Activated CD4-positive, alpha-beta T cell treated with anti-CD3 and anti-CD28 coated beads, Interleukin-2, amount 10 ng/mL, durations not matched to agents 24 days and 14 days (primary cell): Measurements from ENCODE around the gene SUN1. TPM values are rescaled to one million over a fixed set of nuclear protein-coding genes. Genes with fewer than 3 reads are reported as not detected.
A peak's percentile ranks its signal among the peaks of the same experiment; 100 is the strongest.
"Not testable (repeated sequence)": the region's sequence is repeated elsewhere in the genome, so short reads cannot be mapped to it uniquely, and the experiment has no call there.

ENCODE experiments used
- DNase-seq: peaks from one replicate; pipeline ENCODE4 v3.0.0; 2022
- H3K27ac Mint-ChIP-seq: one replicate; pipeline ENCODE4 v1.8.0; 2022; ENCODE audit warnings: mild to moderate bottlenecking, mixed read lengths
- H3K27me3 Mint-ChIP-seq: one replicate; pipeline ENCODE4 v1.8.0; 2022; ENCODE audit warnings: mixed read lengths
- H3K36me3 Mint-ChIP-seq: one replicate; pipeline ENCODE4 v1.8.0; 2022; ENCODE audit warnings: low read depth, mild to moderate bottlenecking, mixed read lengths
- H3K4me1 Mint-ChIP-seq: one replicate; pipeline ENCODE4 v1.8.0; 2021; ENCODE audit warnings: mixed read lengths
- H3K4me3 Mint-ChIP-seq: one replicate; pipeline ENCODE4 v1.8.0; 2022; ENCODE audit warnings: mild to moderate bottlenecking, moderate library complexity, mixed read lengths
- H3K9me3 Mint-ChIP-seq: one replicate; pipeline ENCODE4 v1.8.0; 2021; ENCODE audit warnings: mixed read lengths
- intact Hi-C: fragments of 100-400 bp; cut with micrococcal nuclease; formaldehyde crosslinking; loops from one replicate; pipeline ENCODE4 v1.15.1; 2023
- total RNA-seq: library from RNA; stranded (reverse); gene quantifications from 2 replicates; pipeline ENCODE4 v1.2.3, GENCODE V29; 2022

The SUN1 gene
- total RNA-seq, 1 donor from 2014 or later, result 90.3 TPM

- H3K36me3 Mint-ChIP-seq, result peaks cover 51% of the 10 kb centered on the region
- no peaks in the 10 kb centered on the region for H3K27me3 Mint-ChIP-seq
- H3K4me1 Mint-ChIP-seq, result peaks cover 6% of the 10 kb centered on the region
- no peak for DNase-seq
- intact Hi-C loops, result no loop called here
- H3K27ac Mint-ChIP-seq, result no peak overlapping the region
- no peaks in the 10 kb centered on the region for H3K9me3 Mint-ChIP-seq
- no peak overlapping the region for H3K4me3 Mint-ChIP-seq
Measured at GRCh38 chr7:861222-861621, 28.9 kb downstream of the SUN1 start.

GRCh38 chr7:862157-862556 lies 29.9 kb downstream of the SUN1 start:
- no peak for DNase-seq
- Mint-ChIP-seq H3K4me3 (no peak overlapping the region), H3K4me1 (peaks cover 6% of the 10 kb centered on the region), H3K36me3 (peaks cover 53% of the 10 kb centered on the region), H3K27me3 (no peaks in the 10 kb centered on the region), H3K9me3 (no peaks in the 10 kb centered on the region), H3K27ac (no peak overlapping the region)
- intact Hi-C loops, result no loop called here

DNA sequence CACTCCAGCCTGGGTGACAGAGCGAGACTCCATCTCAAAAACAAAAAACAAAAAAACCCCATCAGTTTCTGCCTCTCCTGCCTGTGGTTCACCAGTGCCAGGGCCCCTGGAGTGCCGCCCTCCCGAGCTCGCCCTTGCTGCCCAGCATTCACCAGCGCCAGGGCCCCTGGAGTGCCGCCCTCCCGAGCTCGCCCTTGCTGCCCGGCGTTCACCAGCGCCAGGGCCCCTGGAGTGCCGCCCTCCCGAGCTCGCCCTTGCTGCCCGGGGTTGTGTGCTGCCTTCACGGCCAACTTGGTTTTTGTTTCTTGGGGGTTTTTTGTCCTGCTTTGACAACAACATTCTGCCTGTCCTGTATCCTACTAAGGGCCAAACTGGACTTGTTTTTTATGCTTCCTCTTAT lies 30.8 kb downstream of the SUN1 start:
- no peaks in the 10 kb centered on the region for H3K27me3 Mint-ChIP-seq
- no peak overlapping the region for H3K4me3 Mint-ChIP-seq
- H3K4me1 Mint-ChIP-seq, result peaks cover 6% of the 10 kb centered on the region
- intact Hi-C loops, result no loop called here
- H3K27ac Mint-ChIP-seq, result no peak overlapping the region
- no peak for DNase-seq
- H3K36me3 Mint-ChIP-seq, result peaks cover 56% of the 10 kb centered on the region
- H3K9me3 Mint-ChIP-seq, result no peaks in the 10 kb centered on the region

- H3K4me3 Mint-ChIP-seq, result no peak overlapping the region
- H3K36me3 Mint-ChIP-seq, result peaks cover 46% of the 10 kb centered on the region
- DNase-seq, result no peak
- H3K27ac Mint-ChIP-seq, result no peak overlapping the region
- H3K4me1 Mint-ChIP-seq, result peaks cover 4% of the 10 kb centered on the region
- H3K27me3 Mint-ChIP-seq, result no peaks in the 10 kb centered on the region
- intact Hi-C loops, result no loop called here
- H3K9me3 Mint-ChIP-seq, result no peaks in the 10 kb centered on the region
Measured at GRCh38 chr7:865921-866320, 33.6 kb downstream of the SUN1 start.

DNA sequence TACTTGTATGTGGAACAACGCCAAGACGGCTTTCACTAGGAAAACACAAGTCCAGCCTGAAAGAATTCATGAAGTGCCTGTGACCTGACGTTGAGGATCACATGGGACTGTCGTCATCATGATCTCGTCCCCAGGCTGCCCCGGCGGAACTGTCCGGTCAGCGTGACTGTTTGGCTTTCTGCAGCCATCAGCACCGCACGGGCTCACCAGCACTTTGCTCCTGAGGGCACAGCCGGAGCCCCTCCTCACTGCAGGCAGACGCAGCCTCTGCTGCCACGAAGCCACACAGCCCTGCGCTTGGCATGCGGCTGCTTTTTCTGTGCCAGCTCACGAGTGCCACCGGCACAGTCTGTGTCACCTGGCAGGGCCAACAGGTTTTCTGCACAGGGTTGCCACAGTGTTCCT lies 34.7 kb downstream of the SUN1 start:
- peaks cover 42% of the 10 kb centered on the region for H3K36me3 Mint-ChIP-seq
- H3K27me3 Mint-ChIP-seq, result no peaks in the 10 kb centered on the region
- no peak for DNase-seq
- no peak overlapping the region for H3K27ac Mint-ChIP-seq
- no peaks in the 10 kb centered on the region for H3K9me3 Mint-ChIP-seq
- intact Hi-C loops, result no loop called here
- H3K4me3 Mint-ChIP-seq, result no peak overlapping the region
- H3K4me1 Mint-ChIP-seq, result peaks cover 4% of the 10 kb centered on the region

DNA sequence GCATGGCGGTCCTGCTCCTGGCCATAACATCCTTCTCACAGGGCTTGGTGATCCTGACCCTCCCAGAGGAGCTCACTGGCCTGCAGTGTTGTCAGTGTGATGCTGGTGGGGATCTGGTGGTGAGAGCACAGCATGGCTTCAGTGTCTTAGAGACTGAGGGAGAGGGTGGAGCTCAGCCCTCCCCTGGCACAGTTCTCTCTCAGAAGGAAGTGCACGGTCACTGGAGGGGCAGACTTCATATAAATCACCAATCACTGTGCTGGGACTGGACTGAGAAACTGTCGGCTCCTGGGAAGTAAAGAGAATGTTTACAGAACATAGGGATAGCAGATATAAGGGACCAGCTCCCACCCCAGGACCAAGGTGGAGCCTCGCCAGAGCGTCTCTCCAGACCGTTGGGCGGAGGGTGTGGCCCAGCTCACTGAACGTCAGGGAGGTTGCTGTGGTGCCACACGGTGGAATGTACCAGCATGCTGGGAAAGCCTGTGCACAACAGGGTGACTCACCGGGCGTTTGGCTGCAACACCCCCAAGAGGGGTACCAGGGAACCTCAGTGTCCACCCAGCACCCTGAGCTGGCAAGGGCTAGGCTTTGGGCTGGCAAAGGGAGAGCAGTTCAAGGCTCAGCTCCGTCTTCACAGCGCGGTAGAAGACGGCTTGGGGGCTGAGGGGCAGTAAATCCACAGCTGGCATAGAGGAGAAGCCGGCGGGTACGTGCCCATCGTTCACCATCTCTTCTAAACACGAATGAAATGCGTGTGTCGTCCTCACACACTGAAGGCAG lies 35.3 kb downstream of the SUN1 start:
- Mint-ChIP-seq H3K27me3 (no peaks in the 10 kb centered on the region), H3K4me1 (peaks cover 4% of the 10 kb centered on the region), H3K27ac (no peak overlapping the region), H3K36me3 (peaks cover 44% of the 10 kb centered on the region), H3K9me3 (no peaks in the 10 kb centered on the region), H3K4me3 (no peak overlapping the region)
- intact Hi-C loops, result no loop called here
- no peak for DNase-seq

DNA sequence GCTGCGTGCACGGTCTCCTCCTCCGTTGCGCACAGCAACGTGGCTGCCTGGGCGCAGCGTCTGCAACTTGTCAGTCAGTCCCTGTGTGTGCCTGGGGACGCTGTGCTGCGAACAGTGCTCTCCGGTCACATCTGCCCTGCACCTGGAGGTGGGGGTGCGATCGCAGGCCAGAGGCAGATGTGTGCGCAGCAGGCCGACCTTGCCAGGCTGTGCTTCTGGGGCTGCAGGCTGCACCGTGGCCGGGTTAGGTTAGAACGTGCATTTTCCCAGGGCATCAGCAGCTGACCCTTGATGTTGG lies 35.9 kb downstream of the SUN1 start:
- Mint-ChIP-seq H3K36me3 (peaks cover 45% of the 10 kb centered on the region), H3K27ac (no peak overlapping the region), H3K4me1 (peaks cover 7% of the 10 kb centered on the region), H3K27me3 (no peaks in the 10 kb centered on the region), H3K4me3 (no peak overlapping the region), H3K9me3 (no peaks in the 10 kb centered on the region)
- intact Hi-C loops, result no loop called here
- DNase-seq, result no peak

GRCh38 chr7:869348-869747 lies 37.1 kb downstream of the SUN1 start:
- Mint-ChIP-seq H3K36me3 (peaks cover 47% of the 10 kb centered on the region), H3K4me3 (no peak overlapping the region), H3K9me3 (no peaks in the 10 kb centered on the region), H3K27ac (peak overlapping the region; percentile 16), H3K27me3 (no peaks in the 10 kb centered on the region), H3K4me1 (peaks cover 15% of the 10 kb centered on the region)
- no peak for DNase-seq
- intact Hi-C loops, result no loop called here

DNA sequence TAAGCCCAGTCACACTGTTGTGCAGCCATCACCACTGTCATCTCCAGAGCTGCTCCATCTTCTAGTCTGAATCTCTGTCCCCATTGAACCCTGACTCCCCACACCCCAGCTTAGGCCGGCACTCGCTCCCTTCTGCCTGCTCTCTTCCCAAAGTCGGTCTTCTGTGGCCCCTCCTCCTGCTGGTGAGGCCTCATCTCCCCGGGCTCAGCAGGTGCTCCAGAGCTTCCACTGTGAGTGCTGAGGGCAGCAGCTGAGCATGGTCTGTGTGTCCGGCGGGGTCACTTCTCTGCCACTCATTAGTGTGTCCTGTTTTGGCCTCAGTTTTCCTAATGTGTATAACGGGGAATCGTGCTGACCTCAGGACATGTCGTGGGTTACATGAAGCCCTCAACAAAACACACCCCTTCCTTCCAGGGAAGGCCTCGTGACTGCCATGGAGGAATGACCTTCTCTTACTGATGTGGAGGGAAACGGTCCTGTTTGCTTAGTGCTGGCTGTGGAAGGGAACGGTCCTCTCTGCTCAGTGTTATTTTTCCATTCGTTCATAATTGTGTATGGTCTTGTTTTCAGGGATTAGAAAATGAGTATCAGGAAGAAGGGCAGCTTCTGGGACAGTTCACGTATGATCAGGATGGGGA lies 39.7 kb downstream of the SUN1 start:
- intact Hi-C loops, result loop anchor here (2.0 kb wide), 2 partner anchors 39 to 55 kb away; partner anchors contain the start of gene SUN1
- Mint-ChIP-seq H3K4me3 (no peak overlapping the region), H3K27ac (peak overlapping the region; percentile 34), H3K36me3 (peaks cover 32% of the 10 kb centered on the region), H3K4me1 (peaks cover 15% of the 10 kb centered on the region), H3K9me3 (no peaks in the 10 kb centered on the region), H3K27me3 (no peaks in the 10 kb centered on the region)
- DNase-seq, result no peak

DNA sequence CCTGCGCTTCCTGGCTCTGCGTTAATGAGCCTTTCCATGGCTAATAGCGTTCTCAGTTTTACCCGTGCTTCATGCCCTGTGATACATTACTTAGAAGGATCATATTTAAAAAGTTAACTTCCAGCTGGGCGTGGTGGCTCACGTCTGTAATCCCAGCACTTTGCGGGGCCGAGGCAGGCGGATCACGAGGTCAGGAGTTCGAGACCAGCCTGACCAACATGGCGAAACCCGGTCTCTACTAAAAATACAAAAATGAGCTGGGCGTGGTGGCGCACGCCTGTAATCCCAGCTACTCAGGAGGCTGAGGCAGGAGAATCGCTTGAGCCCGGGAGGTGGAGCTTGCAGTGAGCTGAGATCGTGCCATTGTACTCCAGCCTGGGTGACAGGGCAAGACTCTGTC lies 40.4 kb downstream of the SUN1 start:
- H3K9me3 Mint-ChIP-seq, H3K4me3 Mint-ChIP-seq, DNase-seq, H3K27me3 Mint-ChIP-seq: not testable (repeated sequence)
- intact Hi-C loops, result loop anchor here (1.0 to 2.0 kb wide), 4 partner anchors 40 to 550 kb away; partner anchors contain the start of gene SUN1
- H3K27ac Mint-ChIP-seq, result peak overlapping the region; percentile 84
- peaks cover 28% of the 10 kb centered on the region for H3K36me3 Mint-ChIP-seq
- H3K4me1 Mint-ChIP-seq, result peaks cover 15% of the 10 kb centered on the region

DNA sequence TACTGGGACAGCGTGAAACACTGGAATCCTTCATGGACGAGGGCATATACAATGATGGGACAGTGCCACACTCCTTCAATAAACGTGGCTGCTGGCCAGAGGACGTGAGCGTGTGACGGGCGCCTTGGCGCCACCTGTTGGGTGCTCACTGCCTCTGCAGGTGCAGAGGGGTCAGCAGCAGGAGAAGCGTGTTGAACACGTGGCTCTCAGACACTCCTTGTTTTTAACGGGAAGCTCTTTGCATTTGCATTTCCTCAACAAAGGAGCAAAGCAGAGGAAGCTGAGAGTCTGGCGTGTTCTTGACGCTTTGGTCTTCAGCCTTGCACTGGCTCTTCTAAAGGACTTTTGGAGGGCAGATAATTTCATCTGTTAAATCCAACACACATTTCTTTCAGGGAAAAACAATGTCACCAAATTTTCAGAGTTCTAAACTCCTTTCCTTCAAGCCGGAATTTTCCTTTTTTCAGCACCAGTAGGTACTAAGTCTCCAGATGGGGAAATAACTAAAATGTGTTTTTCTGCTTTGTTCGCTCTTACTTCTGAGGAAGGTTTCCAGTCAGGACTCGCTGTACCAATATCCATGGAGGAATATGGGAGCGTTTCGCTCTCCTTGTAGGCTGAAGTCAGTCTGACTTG lies 41.2 kb downstream of the SUN1 start:
- Mint-ChIP-seq H3K27me3 (no peaks in the 10 kb centered on the region), H3K36me3 (peaks cover 31% of the 10 kb centered on the region)

GRCh38 chr7:874031-874749 lies 41.9 kb downstream of the SUN1 start:
- intact Hi-C loops, result no loop called here
- Mint-ChIP-seq H3K27ac (peak overlapping the region; percentile 84), H3K4me1 (peaks cover 19% of the 10 kb centered on the region), H3K4me3 (no peak overlapping the region), H3K36me3 (peaks cover 31% of the 10 kb centered on the region), H3K9me3 (no peaks in the 10 kb centered on the region), H3K27me3 (no peaks in the 10 kb centered on the region)
- DNase-seq, result no peak

More for the DNA sequence above, 41.2 kb downstream of the SUN1 start:
- DNase-seq, result peak; percentile 92
- peak overlapping the region; percentile 84 for H3K27ac Mint-ChIP-seq
- intact Hi-C loops, result loop anchor here (1.0 to 2.0 kb wide), 4 partner anchors 41 to 551 kb away; partner anchors contain the start of gene SUN1
- no peaks in the 10 kb centered on the region for H3K9me3 Mint-ChIP-seq
- peak overlapping the region; percentile 61 for H3K4me3 Mint-ChIP-seq
- H3K4me1 Mint-ChIP-seq, result peaks cover 18% of the 10 kb centered on the region

- no peak for DNase-seq
- Mint-ChIP-seq H3K4me3 (no peak overlapping the region), H3K9me3 (no peaks in the 10 kb centered on the region), H3K36me3 (peaks cover 26% of the 10 kb centered on the region), H3K27ac (no peak overlapping the region), H3K27me3 (no peaks in the 10 kb centered on the region), H3K4me1 (peaks cover 19% of the 10 kb centered on the region)
- intact Hi-C loops, result loop anchor here (5.0 kb wide), 1 partner anchor 262 kb away; a partner anchor contains a TSS
Measured at GRCh38 chr7:875051-875450, 42.8 kb downstream of the SUN1 start.
